GM18507 (cell line): ENCODE data around the gene COL5A2.

Experiments used
- DNase-seq: peaks from one replicate; pipeline ENCODE4 v3.0.0; 2011; ENCODE audit warnings: low read depth; ENCODE audit not compliant: insufficient read length; ENCODE audit errors: extremely low spot score
- FAIRE-seq: peaks from 2 replicates; lab custom pipeline; 2011; peaks lifted over from hg19 to GRCh38; lab: Jason Lieb, UNC

COL5A2 gene

GRCh38 chr2:189183170-189183569, 3.6 kb upstream of the COL5A2 start:
- DNase-seq, result no peak

GRCh38 chr2:189181706-189182105, 2.1 kb upstream of the COL5A2 start:
- no peak for DNase-seq
- FAIRE-seq, result no peak

More at GRCh38 chr2:189183170-189183569, 3.6 kb upstream of the COL5A2 start:
- no peak for FAIRE-seq

GRCh38 chr2:189178726-189179569, 613 bp downstream of the COL5A2 start:
- DNase-seq (no peak), FAIRE-seq (no peak)

- FAIRE-seq (no peak), DNase-seq (no peak)
Measured at GRCh38 chr2:189178054-189178453, 1.5 kb downstream of the COL5A2 start.

- FAIRE-seq (no peak), DNase-seq (no peak)
Measured at GRCh38 chr2:189177251-189177840, 2.2 kb downstream of the COL5A2 start.

GRCh38 chr2:189176516-189176915, 3.0 kb downstream of the COL5A2 start:
- DNase-seq (no peak), FAIRE-seq (no peak)

- DNase-seq (no peak), FAIRE-seq (no peak)
Measured at GRCh38 chr2:189175869-189176433, 3.6 kb downstream of the COL5A2 start.

- FAIRE-seq (no peak), DNase-seq (no peak)
Measured at GRCh38 chr2:189171956-189172609, 7.5 kb downstream of the COL5A2 start.

- FAIRE-seq (no peak), DNase-seq (no peak)
Measured at GRCh38 chr2:189168856-189169499, 10.6 kb downstream of the COL5A2 start.

- no peak for DNase-seq
- FAIRE-seq, result no peak
Measured at GRCh38 chr2:189165656-189166380, 13.7 kb downstream of the COL5A2 start.

GRCh38 chr2:189164746-189165145, 14.8 kb downstream of the COL5A2 start:
- no peak for DNase-seq
- no peak for FAIRE-seq

GRCh38 chr2:189163889-189164288, 15.7 kb downstream of the COL5A2 start:
- DNase-seq, result no peak

GRCh38 chr2:189162566-189162965, 17.0 kb downstream of the COL5A2 start:
- DNase-seq (no peak), FAIRE-seq (no peak)

More at GRCh38 chr2:189163889-189164288, 15.7 kb downstream of the COL5A2 start:
- FAIRE-seq, result no peak

GRCh38 chr2:189161894-189162293, 17.7 kb downstream of the COL5A2 start:
- no peak for DNase-seq
- FAIRE-seq, result no peak

GRCh38 chr2:189159717-189160116, 19.8 kb downstream of the COL5A2 start:
- FAIRE-seq, result no peak
- DNase-seq, result no peak

GRCh38 chr2:189159273-189159672, 20.3 kb downstream of the COL5A2 start:
- DNase-seq (no peak), FAIRE-seq (no peak)

GRCh38 chr2:189157939-189158338, 21.6 kb downstream of the COL5A2 start:
- no peak for FAIRE-seq
- DNase-seq, result no peak

- FAIRE-seq (no peak), DNase-seq (no peak)
Measured at GRCh38 chr2:189157456-189157855, 22.1 kb downstream of the COL5A2 start.

- DNase-seq, result no peak
- FAIRE-seq, result no peak
Measured at GRCh38 chr2:189155795-189156194, 23.8 kb downstream of the COL5A2 start.
